Activated CD4-positive, alpha-beta T cell treated with anti-CD3 and anti-CD28 coated beads for 4 hours (primary cell): ENCODE data around the gene VASN.

Experiments
- DNase-seq, 2 donors: peaks; one replicate each; pipeline ENCODE4 v3.0.0-alpha.2; 2020

Gene VASN

DNA sequence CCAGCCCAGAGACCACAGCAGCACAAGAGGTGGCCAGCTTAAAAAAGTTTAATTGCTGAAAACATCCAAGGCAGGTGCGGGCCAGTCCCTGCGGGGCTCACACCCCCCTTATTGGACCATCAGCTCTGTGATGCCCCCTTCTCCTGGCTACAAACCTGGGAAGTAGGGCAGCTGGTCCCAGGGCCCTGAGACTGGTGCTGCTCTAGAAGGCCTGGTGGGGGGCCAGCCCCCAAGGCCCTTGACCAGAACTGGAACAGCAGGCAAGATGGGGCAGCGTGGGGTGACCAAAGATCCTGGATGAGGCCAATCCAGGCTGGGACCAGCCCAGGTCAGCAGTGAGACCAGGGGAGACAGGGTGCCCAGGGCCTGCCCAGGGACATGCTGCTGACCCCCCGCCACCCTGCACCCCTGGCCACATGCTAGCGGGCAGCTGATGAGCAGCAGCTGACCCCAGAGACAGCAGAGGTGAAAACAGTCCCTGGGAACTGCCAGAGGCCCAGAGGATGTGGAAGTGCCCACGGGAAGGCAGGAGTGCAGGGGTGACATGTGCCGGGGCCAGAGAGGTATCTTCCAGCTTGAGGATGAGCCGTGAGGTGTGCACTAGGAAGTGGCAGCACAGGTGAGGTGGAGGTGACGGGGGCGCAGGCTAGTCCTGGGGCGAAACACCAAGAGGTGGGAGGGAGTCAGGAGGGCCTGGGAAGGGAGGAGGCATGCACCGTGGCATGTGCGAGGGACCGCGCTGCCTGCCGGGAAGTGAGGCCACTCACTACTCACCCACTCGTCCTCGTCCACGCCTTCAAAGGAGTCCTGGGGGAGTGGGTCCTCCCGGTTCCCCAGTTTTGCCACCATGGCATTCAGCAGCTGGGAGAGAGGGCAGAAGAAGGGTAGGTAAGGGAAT, 16.9 kb upstream of the VASN start:
- DNase-seq = no peak

- no peak for DNase-seq
These were observed 14.8 kb upstream of the VASN start for GRCh38 chr16:4356820-4357219.

- no peak for DNase-seq
These were observed 13.4 kb upstream of the VASN start for GRCh38 chr16:4358236-4358635.

- DNase-seq = peak; percentile 60 to 68
These were observed 12.7 kb upstream of the VASN start for GRCh38 chr16:4358831-4359561.

DNA sequence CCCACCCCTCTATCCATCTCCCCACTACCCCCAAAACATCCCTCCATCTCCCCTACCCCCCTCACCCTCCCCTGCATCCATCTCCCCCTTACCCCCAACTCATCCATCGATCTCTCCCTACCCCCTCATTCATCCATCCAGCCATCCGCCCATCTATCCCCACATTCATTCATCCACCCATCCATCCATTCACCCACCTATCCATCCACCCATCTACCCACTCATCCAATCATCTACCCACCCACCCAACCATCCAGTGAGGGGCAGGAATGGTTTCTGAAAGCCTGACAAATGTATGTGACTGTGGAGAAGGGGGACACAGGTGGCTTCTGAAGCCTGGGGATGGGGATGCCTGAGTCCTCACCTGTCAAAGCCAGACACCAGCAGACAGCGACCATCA, 11.7 kb upstream of the VASN start:
- no peak for DNase-seq

DNA sequence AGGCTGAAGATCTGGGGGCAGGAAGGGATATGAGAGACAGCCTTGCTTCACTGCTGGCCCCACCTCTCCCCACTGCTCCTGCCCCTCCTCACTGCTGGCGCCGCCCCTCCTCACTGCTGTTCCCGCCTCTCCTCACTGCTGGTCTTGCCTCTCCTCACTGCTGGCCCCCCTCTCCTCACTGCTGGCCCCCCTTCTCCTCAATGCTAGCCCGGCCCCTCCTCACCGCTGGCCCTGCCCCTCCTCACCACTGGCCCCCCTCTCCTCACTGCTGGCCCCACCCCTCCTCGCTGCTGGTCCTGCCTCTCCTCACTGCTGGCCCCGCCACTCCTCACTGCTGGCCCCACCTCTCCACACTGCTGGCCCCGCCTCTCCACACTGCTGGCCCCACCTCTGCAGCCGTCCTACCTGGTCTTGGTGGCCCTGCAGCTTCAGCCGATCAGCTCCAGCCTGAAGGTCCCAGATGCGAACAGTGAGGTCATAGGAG, 11.1 kb upstream of the VASN start:
- no peak for DNase-seq

- DNase-seq = no peak
These were observed 10.4 kb upstream of the VASN start for GRCh38 chr16:4361033-4361943.

DNA sequence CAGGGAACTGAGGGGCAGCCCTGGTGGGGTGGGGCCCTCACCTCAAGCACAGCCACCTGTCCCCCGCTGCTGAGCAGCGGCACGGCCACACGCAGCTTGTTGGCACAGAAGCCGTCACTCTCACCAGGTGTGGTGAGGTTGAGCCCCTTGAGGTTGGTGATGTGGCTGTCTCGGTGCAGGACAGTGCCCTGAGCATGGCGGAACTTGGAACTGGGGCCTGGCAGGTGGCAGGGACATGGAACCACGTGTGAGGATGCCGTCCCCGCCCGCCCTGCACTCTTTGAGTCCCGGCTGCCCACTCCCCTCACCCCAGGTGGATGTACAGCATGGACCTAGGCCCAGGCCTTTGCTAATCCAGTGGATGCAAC, 9.7 kb upstream of the VASN start:
- no peak for DNase-seq

GRCh38 chr16:4362476-4363135, 9.0 kb upstream of the VASN start:
- no peak for DNase-seq

DNA sequence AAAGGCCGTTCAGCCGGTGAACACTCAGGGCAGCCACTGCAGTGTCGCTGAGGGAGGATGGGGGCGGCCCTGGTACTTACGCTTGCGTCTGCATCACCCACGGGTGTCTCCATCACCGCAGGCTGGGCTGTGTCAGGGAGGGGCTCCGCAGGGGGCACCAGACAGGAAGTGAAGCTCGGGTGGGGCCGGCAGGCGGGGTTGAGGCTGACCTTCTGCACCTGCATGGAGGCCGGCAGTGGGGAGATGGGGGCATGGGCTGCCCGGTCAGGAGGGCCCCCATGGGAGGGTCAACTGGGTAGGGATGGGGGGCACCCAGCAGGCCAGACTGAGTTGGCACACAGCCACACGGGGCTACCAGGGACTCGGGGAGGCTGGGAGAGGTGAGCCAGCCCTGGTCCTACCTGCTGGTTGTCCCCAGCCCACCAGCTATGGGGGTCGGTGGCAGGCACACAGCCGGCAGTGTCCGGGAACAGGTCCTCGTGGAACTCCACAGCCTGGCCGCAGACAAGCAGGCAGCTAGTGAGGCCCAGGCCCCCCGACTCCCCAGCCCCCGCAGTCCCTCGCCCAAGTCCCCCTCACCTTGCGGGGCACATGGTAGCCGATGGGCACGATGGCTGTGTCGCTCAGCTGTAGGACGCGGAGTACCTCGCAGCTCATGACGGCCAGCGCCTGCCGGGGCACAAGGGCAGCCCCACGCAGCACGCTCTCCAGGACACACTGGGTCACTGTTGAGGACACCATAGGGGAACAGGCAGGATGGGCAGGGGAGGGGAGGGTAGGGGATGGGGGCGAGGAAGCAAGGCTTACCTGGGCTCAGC, 7.2 kb upstream of the VASN start:
- no peak for DNase-seq

DNA sequence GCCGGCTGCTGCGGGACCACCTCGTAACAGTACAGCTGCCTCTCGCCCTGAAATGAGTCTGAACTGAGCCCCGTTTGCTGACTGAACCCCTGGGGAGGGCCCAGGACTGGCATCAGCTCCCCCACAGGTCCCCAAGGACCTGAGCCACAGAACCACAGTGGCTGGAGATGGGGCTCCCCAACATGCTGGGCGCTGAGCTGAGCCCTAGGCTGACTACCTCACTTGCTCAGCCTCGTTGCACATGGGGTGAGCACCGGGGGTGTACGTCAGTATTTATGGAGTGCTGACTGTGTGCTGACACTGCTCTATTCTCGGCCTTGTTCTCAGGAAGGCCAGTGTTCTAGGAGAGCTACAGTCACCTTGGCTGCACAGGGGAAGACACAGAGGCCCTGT, 6.6 kb upstream of the VASN start:
- DNase-seq = no peak

DNA sequence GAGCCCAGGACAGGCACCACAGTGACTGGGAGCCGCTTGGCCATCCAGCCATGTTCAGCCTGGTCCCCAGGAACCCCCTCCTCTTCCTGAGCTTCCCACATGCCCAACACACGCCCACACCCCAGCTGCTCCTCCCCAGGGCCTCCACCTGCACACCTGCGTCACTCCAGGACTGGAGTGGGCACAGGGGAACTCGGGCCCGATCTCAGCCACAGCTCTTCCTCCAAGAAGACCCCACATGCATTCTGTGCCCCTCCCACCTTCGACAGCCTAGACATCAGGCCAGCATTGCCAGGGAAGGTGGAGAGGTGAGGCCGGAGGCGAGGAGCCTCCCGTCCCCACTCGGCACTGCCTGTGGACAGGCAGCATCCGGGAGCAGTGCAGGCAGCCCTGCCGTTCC, 6.0 kb upstream of the VASN start:
- no peak for DNase-seq

GRCh38 chr16:4366016-4366415, 5.6 kb upstream of the VASN start:
- DNase-seq = no peak

DNA sequence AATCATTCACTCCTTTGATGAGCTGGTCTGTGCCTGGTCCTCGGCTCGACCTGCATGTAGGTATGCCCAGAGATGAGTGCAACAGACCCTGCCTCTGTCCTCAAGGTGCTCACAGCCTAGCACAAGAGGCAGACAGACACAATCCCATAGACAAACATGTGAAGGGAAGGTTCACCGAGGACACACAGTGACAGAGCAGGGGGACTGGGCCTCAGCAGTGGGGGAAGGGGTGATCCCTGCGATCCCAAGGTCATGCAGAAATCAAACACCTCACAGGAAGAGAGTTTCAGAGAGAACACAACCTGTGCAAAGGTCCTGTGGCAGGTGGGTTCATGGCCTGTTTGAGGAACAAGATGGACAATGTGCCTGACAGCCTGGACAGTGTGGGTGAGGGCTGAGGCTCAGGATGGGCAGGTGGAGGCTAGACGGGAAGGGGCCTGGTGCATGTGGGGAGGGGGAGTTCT, 4.2 kb upstream of the VASN start:
- no peak for DNase-seq

GRCh38 chr16:4369007-4369733, 2.5 kb upstream of the VASN start:
- DNase-seq = no peak

DNA sequence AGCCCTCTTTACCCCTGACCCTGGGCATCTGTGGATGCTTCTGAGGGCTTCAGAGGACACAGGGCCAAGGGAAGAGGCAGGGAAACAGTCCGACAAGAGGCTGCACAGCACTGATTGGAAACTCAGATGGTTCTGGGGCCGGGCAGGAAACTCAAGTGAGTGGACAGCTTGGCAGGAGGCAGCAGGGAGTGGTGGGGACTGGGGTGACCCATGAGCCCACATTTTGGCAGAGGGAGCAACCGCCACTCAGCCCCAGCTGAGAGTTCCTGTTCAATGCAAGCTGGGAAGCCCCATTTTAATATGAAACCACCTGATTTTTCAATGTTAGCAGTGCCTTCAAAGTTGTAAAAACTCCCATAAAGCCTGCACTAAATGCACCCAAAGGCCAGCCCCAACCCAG, 1.5 kb upstream of the VASN start:
- no peak for DNase-seq

DNA sequence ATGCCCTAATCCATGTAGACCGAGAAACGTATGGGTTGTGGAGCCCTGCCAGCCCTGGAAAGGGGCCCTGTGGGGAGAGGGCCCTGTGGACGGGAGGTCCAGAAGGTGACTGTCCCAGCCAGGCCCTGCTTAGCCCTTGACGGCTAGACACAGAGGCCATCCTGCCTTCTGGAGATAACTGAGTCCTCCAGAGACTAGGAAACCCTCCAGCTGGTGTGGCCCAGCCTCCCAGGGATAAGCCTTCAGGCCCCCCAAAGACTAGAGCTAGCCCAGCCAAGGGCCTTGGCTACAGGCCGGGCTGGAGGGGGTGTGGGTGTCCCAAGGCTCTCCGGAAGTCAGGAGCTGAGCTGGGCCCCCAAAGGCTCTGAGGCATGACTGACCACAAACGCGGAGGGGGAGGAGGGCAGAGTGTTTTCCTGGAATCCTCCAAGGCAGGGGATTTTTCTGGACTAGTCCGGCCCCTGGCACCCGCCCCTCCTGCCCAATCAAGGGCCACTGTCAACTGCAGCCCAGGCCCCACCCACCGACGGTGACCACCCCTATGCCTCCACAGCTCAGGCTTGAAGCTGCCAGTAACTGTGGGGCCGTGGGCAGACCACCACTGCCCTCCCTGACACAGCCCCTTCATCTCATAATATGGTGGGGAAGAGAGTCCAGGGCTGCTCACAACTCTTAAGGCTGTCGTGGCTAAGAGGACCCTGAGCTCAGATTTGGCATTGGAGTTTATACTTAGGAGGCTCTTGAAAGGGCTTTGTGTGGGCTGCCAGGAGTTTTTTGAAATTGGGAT, 885 bp upstream of the VASN start:
- DNase-seq = no peak

GRCh38 chr16:4372001-4372577, 441 bp downstream of the VASN start:
- no peak for DNase-seq

DNA sequence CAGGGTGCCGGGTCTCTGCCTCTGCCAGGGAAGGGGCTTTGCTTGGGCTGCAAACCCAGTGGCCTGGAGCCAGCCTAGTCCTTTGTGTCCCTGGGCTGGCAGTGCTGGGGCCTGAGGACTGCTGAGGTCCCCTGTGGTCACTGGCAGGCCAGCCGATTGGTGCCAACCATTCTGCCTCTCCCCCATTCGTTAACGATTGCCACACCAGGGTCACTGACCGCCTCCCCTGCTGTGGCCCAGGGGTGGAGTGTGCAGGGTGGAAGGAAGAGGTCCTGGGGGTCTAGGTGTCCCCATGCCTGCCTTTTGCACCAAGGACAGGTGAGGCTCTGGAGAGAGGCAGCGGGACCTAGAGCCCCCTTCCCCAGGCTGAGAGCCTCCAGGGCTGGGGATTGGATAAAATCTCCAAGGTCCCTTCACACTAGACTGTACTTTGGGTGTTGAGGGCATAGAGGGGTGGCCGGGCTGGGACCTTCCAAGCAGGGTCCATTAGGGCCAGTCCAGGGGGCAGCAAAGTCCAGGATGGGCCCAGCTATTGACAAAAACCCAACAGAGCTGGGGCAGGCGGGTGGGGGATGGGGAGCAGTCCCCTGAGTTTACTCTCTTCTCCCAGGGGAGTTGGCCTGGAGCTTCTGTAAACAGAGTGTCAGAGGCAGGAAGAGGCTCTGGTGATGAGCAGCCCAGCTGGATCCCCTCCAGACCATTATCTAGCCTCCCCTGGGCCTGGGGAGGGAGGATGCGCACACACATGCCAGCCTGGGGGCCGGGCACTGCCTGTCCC, 1.1 kb downstream of the VASN start:
- DNase-seq = no peak
